Urothelium cell line (cell line): ENCODE measurements around the gene VAMP5.
A peak's percentile ranks its signal among the peaks of the same experiment; 100 is the strongest.
"Not testable (repeated sequence)": the region's sequence is repeated elsewhere in the genome, so short reads cannot be mapped to it uniquely, and the experiment has no call there.

ENCODE experiments used
- DNase-seq: peaks from one replicate; pipeline ENCODE4 v3.0.0; 2011; ENCODE audit warnings: low spot score, mixed read lengths
- FAIRE-seq: peaks from 2 replicates; lab custom pipeline; 2011; peaks lifted over from hg19 to GRCh38; lab: Jason Lieb, UNC

VAMP5 gene, protein sequence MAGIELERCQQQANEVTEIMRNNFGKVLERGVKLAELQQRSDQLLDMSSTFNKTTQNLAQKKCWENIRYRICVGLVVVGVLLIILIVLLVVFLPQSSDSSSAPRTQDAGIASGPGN

DNA sequence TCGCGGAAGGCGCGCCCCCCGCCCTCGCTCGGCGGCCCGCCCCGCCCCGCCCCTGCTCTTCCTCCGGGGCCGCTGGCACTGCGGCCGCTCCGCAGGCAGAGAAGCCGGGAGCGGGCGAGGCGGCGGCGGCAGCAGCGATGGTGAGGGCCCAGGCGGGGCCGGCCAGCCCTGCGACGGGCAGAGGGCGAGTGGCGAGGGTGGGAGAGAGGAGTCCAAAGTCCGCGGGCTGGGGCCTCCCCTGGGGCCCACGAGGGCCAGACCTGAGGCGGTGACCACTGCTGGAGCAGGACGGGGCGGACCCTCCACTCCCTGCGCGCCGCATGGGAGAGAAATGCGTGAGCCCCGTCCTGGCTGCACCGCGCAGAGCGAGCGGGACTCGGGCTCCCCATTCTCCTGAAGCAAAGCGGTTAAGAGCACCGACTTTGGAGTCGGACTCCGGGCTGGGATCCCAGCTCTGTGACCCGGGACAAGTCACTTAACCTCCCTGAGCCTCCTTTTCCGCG lies at the start of gene VAMP5:
TSS of gene VAMP5 (plus strand) at position 78 of the 503 bp plus-strand sequence. CDS start at position 138, 60 bp downstream.
- DNase-seq (no peak), FAIRE-seq (no peak)

DNA sequence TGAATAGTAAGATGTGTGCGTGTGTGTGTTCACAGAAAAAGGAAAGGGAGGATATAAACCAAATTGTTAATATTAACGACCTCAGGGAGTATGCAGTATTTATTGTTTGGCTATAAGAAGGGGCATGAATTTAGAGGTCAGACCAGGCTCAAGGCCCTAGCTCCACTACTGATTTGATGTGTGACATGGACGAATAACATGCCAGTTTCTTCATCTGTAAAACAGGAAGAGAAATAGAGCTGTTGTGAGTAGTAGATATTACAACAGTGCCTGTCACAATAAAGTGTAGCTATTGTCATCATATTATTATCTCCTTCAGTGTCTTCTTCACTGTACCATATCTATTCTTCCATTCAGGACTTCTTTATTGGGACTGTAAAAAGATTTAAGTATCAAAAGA lies 49.4 kb upstream of the VAMP5 start:
- FAIRE-seq: no peak
- DNase-seq: no peak

DNA sequence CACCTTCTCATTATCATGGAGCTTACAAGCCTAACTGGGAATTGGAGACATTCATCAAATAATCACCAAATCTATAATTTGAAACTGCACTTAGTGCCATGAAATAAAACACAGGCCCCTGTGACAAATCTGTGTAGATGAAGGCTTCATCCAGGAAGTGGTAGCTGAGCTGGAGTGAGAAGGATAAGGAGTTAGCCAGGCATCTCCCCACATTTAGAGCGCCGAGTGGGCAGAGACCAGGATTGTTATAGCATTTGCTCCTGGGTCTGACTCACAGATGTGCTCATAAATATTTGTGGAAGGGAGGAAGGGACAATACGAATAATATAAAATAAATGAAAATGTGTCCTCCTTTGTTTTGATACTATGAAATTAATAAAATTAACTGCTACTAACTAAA lies 47.8 kb upstream of the VAMP5 start:
- DNase-seq (peak; percentile 39), FAIRE-seq (no peak)

DNA sequence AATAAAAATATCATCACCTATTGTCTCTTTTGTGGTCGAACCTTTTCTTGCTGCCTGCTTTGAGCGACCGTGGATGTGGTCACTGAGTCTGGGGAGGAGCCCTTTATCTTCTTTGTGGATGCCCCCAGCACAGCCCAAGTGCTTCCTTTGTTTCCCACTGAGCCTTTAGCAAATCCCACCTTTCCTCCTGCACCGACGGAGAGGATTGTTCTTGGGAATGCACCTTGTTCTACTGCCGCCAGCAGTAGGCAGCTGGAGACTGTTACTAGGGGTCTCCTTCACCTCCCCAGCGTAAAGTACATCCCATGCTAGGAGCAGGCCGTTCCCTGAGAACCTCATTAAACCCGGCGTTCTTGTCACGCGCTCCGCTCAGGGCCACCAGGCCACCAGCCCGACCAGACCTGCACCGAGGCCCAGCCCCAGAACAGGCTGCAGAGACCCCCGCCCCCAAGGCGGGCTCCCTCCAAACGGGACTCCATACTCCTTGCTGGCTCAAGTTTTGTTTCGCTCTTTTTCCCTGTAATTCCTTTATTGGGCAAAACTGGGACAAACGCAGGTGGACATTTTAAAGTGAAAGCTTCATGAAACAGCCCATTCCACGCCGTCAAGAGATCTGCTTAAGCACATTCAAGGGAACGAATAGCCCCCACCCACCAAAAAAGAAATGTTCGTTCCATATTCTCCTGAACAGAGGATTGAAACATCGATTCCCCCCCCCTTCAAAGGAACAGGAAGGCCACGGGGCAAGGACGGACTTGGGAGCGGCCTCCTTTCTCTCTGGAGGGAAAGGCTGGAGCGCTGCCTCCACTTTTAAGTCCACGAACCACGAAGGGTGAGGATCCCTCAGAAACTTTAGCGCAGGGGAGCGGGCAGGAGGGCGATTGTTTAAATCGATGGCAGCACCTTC lies 46.4 kb upstream of the VAMP5 start:
- FAIRE-seq (no peak), DNase-seq (peak; percentile 44)

DNA sequence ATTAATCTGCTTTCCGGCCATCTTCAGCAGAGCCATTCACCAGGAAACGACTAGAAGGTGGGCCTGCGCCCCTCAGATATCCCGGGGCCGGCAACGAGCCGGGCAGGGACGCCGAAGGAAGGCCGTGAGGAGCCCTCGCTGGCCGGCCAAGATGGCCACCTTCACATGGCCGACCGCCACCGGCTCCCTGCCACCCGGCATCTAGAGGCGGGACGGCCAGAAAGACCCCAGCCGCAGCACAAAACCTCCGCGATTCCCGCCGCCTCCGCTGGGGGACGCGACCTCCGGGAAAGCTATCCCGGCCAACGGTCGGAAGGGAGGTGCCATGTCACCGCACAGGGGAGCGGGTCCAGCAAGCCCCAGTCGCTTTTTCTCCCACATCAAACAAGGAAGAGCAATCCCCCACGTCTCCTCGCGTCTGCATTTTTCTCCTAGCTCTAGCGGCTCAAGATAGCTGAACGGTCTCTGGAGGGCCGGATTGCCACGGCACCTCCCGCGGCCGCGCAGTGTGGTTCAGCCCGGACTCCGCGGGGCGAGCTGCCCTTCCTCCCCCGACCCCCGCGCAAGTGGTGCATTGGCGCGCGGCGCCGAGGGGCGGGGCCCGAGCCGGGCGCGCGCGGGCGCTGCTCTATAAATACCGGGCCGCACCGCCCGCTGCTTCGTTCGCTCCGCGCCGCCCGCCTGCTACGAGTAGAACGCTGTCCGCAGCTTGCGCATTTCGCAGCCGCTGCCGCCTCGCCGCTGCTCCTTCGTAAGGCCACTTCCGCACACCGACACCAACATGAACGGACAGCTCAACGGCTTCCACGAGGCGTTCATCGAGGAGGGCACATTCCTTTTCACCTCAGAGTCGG lies 45.5 kb upstream of the VAMP5 start, which contains the start of gene MAT2A:
TSS of gene MAT2A (plus strand) at position 662 of the 854 bp plus-strand sequence. CDS start at position 782, 120 bp downstream.
- FAIRE-seq (no peak), DNase-seq (peak; percentile 94)

DNA sequence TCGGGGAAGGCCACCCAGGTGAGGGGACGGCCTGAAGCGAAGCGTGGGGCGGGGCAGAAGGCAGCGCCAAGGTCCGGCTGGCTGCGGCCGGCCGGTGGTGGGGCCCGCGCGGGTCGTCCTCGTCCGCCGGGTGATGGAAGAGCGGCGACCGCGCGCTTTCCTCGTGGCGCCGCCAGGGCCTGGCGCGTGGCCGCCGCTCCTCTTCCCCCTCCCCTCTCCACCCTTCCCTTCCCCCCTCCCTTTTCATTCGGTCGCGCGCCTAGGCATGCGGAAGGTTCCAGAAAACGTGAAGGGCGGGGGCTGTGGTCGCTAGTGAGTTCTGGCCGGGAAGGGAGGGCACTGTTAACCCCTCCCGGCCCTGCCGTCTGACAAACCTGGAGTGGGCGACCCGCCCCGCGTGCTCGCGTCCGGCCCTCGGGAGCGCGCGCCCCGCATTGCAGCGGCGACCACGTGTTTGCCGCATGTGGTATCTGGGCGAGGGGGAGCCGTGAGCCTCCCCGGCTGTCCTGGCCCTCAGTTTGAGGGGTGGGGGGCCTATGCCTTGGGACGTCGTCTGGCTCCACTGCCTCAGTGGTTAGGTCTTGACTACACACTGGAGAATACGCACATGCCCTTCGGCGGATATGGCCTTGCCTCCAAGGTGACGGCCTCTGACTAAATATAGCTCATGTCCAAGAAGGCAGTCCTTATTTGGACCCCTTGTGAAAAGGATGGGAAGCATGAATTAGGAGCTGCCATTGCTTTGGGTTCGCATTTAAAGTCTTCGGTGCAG lies 44.7 kb upstream of the VAMP5 start:
- FAIRE-seq (no peak), DNase-seq (peak; percentile 73)

DNA sequence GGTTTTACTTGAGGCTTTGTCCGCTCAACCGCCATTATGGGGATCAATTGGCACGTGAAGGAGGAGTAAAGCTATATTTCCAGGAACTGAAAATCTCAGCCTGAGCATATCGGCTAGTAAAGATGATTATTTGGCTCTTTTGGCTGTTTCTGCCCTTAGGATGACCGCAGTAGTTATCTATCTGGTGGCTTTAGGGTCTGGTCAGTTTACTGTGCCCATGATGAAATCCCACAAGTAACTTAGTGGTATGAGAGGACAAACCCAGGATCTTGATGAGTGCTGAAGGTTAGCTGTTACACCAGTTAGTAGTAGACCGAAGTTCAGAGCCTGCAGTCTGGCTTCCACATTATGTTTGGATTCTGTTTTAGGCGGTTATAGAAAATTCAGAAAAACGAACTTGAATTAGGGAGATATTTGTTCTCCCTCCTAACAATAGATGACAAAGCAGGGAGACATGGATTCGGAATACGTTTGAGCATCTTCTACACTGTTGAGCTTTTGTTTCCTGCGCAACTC lies 44.0 kb upstream of the VAMP5 start:
- FAIRE-seq: no peak
- DNase-seq: no peak

DNA sequence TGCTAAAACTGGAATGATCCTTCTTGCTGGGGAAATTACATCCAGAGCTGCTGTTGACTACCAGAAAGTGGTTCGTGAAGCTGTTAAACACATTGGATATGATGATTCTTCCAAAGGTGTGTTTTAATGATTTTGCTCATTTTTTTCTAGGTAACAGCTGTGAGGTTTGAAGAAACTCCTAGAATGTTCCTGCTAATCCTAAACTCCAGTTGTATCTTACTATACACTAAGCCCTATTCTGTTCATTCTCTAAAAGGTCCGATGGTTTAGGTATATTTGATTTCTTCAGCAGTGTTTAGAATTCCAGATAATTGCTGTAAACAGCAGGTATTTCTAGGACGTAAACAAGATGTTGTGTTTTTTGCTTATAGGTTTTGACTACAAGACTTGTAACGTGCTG lies 43.0 kb upstream of the VAMP5 start:
- DNase-seq (no peak), FAIRE-seq (no peak)

DNA sequence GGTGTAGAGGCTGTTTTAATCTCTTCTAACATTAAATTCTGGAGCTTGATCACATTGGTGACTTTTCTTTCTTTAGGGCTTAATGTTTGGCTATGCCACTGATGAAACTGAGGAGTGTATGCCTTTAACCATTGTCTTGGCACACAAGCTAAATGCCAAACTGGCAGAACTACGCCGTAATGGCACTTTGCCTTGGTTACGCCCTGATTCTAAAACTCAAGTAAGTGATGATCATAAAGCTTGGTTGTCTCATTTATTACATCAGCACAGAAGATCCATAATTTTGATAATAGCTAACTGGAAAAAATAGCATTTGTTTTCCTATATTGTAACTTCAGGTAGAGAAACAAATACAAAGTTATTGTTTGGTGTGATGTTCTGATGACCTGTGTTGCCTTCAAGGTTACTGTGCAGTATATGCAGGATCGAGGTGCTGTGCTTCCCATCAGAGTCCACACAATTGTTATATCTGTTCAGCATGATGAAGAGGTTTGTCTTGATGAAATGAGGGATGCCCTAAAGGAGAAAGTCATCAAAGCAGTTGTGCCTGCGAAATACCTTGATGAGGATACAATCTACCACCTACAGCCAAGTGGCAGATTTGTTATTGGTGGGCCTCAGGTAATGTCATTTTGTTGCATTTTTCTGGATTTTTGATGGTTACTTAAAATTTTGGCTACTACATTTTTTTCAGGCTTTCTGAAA lies 42.3 kb upstream of the VAMP5 start:
- FAIRE-seq (no peak), DNase-seq (no peak)

DNA sequence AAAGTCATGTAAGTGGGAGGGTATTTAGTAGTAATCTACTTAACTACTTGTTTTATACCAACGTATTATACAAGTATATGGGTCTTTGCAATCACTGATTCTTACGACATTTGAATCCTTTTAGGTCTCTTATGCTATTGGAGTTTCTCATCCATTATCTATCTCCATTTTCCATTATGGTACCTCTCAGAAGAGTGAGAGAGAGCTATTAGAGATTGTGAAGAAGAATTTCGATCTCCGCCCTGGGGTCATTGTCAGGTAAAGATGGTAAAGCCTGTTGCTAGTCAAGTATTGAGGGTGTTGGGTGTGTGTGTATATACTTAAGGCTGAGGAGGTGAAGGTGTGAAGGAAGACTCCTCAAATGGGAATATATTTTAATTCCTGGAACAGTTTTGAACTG lies 41.5 kb upstream of the VAMP5 start:
- DNase-seq: no peak
- FAIRE-seq: no peak

DNA sequence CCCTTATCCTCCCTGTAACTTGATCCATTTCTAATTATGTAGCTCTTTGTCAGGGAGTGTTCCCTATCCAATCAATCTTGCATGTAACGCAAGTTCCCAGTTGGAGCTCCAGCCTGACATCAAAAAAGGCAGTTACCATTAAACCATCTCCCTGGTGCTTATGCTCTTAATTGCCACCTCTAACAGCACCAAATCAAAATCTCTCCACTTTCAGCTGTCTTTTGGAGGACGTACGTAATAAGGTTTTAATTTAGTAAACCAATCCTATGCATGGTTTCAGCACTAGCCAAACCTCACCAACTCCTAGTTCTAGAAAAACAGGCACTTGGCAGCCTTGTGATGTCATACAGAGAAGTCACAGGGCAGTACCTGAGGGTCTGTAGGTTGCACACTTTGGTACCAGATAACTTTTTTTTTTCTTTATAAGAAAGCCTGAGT lies 40.0 kb upstream of the VAMP5 start:
- FAIRE-seq, DNase-seq: not testable (repeated sequence)

DNA sequence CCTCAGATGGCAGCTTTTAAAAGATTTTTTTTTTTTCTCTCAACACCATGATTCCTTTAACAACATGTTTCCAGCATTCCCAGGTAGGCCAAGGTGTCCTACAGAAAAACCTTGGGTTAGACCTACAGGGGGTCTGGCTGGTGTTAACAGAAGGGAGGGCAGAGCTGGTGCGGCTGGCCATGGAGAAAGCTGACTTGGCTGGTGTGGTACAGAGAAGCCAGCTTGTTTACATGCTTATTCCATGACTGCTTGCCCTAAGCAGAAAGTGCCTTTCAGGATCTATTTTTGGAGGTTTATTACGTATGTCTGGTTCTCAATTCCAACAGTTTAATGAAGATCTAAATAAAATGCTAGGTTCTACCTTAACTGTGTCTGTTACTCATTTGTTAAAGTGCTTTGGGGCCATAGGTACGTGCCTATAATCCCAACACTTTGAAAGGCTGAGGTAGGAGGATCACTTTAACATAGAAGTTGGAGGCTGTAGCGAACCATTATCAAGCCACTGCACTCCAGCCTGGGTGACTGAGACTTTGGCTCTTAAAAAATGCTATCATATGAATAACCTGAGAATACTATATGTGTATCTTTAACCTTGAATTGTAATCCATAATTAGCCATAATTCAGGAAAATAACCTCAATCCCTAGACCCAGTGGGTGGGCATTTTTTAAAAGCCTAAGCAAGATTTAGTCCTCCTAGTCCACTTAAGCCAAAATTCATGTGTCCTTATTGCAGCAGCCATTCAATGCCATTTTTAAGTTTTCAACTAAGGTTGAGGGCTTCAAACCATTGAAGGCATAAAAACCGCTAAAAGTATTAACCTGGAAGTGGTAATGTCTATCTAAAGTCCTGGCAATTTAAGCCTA lies 39.1 kb upstream of the VAMP5 start:
- not testable (repeated sequence) for DNase-seq

DNA sequence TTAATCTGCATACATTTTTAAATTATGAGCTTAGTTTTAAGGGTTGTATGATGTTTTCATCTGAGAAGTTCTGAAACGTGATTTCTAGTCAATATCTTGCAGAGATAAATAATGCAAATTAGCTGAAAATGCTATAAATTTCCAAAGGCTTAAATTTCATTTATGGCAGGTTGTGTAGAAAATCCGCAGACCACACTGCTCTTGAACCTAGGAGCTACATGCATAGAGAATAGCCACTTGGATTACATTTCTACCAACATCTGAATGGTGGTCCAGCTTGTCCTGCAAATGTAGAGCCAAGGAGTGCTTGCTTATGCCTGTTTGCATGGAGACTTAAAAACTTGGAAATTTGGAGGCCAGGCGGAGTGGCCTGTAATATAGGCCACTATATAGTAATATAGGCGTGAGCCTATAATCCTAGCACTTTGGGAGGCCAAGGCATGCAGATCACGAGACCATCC lies 38.4 kb upstream of the VAMP5 start:
- DNase-seq (no peak), FAIRE-seq (no peak)

More for the DNA sequence above, 39.1 kb upstream of the VAMP5 start:
- FAIRE-seq: not testable (repeated sequence)

DNA sequence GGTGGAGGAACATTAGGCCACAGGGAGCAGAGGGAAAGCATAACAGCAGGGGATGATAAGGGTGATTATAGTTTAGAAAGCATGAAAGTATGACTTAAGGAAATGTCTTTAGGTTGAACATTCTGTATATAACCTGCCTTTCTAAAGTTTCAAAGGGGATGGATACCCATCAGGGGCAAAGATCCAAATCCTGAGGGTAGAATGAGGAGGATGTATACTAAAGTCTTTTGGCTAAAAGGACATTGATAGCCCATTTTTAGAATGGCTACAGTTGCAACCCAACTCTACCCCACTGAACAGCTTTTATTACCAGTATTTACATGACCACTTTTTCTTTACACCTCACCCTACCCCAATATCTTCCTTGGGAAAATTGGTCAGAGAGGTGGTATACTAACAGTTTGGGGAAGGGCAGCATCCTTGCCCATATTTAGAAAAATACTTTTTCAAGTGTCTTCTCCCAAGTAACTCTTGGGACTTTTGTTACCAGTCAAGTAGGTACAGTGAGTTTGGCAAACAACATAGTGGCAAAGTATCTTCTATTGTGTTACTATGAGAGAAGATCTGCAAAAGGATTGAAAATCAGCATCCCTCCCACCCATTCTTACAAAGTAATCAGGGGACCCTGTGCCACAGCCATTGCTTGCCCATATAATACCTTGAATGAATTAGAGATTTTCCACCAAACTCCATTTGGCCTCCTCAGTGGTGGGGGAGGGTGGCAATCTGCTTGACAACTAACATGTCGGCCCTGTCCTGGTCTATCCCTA lies 37.0 kb upstream of the VAMP5 start:
- no peak for DNase-seq
- FAIRE-seq: no peak

DNA sequence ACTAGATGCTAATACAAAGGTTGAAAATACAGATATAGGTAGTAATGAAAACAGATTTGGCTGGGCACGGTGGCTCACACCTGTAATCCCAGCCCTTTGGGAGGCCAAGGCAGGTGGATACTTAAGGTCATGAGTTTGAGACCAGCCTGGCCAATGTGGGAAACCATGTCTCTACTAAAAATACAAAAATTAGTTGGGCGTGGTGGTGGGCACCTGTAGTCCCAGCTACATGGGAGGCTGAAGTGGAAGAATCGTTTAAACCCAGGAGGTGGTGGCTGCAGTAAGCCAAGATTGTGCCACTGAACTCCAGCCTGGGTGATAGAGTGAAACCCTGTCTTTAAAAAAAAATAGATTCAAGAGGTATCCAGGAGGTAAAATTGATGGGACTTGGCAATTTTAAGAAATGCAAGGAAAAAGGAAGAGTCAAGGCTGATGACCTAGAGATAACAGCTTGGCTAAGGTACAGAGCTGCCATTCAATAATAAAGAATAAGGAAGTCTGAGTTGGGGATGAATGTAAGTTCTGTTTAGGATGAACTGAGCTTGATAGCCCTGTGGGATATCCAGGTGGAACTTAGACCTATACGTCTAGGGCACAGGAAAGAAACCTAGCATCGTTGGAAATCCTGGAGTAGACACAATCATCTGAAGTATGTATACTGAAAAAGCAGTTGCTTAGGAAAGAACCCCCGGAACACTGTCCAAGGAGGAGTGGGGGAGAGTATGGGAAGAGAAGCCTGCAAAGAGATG lies 36.2 kb upstream of the VAMP5 start:
- no peak for DNase-seq
- no peak for FAIRE-seq

DNA sequence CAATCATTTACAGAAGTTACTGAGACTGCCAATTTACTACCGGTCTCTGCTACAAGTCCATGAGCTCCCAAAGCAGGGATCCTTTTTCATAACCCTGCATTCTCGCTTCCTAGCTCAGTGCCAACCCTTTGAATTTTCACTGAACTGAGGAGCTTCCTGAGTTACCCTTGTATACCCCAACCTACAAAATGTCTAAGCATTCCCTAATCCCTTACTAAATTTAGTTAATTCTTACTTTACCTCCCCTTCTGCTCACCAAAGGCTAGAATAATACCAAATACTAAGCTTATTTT lies 35.7 kb upstream of the VAMP5 start:
- DNase-seq (no peak), FAIRE-seq (no peak)

DNA sequence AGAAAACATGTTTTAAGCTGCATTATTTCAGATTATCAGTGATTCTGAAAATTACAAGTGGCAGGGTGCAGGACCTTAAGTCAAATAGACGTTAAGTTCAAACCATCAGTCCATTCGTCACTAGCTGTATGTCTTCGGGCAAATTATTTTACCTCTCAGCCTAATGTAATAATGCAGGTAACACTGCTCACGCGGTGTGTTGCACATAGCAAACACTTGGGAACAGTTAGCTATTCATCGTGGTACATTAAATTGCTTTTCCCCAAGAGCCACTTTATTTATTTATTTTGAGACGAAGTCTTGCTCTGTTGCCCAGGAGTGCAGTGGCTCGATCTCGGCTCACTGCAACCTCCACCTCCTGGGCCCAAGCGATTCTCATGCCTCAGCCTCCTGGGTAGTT lies 35.1 kb upstream of the VAMP5 start:
- FAIRE-seq (no peak), DNase-seq (no peak)
